OCI-M2 (cell line): ENCODE results near the gene SOBP.

ENCODE experiments used
- DNase-seq: peaks from one replicate; lab custom pipeline; 2025; ENCODE audit not compliant: unreplicated experiment; lab: John Stamatoyannopoulos, UW

Gene SOBP

DNA sequence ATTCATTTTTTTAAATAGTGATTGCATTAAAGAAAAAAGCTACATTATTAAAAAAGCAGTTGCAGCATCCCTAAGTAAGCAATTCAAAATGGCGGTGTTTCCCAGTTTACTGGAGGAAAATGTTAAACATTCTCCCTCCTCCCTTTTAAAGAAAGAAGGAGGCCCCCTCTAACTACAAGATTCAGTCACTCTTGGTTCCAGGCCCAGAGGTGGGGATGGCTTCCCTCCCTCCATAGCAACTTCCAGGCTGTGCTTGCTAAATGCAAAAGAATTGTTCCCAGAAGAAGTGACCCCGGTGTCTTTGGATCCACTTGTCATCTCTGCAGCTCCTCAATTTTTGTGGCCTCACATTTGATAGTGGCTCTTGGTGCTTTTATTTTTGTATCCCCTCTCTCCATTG is 165.9 kb downstream of the SOBP start:
- no peak for DNase-seq

- no peak for DNase-seq
These were observed 166.5 kb downstream of the SOBP start for GRCh38 chr6:107656401-107656800.

GRCh38 chr6:107656883-107657282 is 167.0 kb downstream of the SOBP start:
- DNase-seq, result no peak

DNA sequence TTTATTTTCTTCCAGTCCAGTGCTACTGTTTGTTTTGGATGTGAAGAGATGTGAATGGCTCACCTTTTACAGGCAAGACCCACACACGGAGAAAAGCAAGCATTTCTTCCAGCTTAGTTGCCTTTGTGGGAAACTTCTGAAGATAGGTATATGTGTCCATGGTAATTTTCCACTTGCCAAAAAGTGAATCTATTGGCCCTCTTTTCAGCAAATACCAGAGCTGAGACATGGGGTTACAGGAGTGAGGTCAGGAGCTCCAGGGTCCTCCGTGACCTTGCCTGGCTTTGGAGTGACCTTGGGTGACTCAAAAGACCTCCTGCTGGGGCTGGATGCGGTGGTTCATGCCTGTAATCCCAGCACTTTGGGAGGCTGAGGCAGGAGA is 167.4 kb downstream of the SOBP start:
- DNase-seq, result no peak

GRCh38 chr6:107657755-107658461 is 168.0 kb downstream of the SOBP start:
- DNase-seq, result no peak

- DNase-seq, result no peak
These were observed 169.3 kb downstream of the SOBP start for GRCh38 chr6:107658920-107659865.

DNA sequence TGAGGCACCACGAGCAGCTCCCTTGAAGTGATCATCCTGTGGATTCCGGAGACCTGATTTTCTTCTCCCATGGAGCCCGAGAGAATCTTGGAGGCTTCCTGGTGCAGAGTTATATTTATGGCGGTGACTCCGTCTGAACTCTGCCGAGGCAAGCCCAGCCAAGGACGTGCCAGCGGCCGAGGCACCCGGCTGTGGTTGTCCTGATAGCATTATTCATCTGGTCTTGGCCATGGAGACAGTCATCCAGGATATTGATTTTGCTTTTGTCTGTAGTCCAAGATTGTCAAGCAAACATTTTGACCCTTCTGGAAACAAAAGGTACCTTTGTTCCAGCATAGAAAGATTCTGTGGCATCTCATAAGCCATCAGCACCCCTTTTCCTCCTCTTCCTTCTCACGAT is 170.9 kb downstream of the SOBP start:
- DNase-seq, result no peak

DNA sequence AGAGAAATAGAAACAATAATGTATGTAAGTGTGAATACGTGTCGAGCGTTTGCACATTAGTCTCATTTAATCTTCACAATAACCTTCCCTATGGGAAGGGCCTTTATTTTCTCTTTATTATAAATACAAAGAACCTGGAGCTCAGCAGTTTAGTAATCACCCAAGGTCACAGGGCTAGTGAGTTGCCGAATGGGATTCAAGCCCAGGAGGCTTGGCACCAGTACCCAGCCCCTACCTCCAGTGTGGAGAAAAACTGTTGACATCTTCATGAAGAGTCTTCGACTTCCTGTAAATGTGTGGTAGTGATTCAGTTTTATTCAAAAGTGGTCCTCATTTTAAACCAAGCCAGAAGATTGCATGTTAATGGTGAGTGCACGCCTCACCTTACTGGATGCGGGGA is 171.4 kb downstream of the SOBP start:
- DNase-seq, result no peak

- DNase-seq, result no peak
These were observed 172.4 kb downstream of the SOBP start for GRCh38 chr6:107662333-107662732.

DNA sequence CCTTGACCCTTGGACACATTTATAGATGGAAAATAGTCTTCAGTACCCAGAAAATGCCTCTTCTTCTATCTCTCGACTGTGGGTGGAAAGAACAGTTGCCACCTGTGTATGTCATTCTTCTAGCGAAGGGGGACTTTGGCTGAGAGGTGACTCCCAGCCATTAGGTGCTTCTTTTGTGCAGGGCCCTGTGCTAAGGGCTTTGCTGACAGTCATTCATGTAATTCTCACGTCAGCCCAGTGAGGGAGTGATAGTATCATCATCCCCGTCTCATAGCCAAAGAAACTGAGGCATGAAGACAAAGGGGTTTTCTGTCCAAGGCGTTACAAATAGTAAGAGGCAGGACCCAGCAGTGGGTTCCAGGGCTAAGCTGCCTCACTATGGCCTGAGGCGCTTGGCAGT is 173.4 kb downstream of the SOBP start:
- DNase-seq, result no peak

DNA sequence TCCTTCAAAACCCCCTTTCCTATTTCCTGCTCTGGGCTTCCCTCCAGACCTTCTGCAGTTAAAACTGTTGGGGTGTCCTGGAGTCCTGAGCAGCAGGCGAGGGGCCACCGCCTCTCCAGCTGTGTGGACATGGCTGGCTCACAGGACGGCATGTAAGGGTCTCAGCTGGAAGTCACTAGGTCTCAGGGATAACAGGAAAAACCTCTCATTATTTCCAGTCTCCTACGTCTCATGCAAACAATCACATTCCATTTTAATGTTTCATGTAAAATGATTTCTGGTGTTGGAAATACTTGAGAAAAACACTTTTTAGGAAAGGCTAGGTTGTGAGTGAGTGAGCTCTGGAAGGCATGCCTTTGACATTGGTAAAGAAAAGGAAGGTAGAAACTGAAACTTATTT is 175.5 kb downstream of the SOBP start:
- DNase-seq, result no peak

GRCh38 chr6:107666084-107666980 is 176.4 kb downstream of the SOBP start:
- no peak for DNase-seq

GRCh38 chr6:107666981-107667601 is 177.2 kb downstream of the SOBP start:
- DNase-seq, result no peak

GRCh38 chr6:107667790-107668189 is 177.9 kb downstream of the SOBP start:
- no peak for DNase-seq

DNA sequence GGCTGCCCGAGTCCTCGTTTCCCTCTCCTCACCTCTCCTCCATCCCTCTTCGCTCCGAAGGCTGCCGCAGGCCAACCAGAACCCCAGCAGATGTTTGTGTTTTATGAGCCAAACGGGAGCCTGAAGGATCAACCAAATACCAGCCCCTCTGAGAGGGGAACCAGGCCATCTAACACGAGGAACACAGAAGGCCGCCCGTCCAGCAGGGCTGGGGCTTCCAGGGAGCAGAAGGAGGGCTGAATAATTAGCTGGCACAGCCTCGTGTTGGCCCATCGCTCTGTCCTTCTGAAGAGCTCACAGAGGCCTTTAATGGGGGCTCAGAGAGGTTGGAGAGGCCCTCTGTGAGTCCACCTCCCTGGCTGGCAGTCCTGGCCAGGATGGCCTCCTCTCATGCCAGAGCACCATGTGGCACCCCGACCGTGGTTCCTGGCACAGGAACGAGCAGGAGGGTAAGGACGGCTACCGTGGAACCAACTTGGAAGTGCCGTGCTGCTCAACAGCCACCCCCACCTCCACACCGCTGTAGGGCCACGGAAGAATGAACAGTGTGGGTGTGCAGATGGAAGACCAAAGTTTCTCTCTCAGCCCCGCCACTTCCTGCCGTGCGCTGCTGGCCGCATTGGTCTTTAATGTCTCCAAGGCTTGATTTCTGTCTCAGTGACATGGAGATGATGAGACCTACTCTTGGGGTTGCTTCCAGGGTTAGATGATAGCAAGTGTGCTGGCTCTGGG is 179.0 kb downstream of the SOBP start:
- DNase-seq, result no peak

DNA sequence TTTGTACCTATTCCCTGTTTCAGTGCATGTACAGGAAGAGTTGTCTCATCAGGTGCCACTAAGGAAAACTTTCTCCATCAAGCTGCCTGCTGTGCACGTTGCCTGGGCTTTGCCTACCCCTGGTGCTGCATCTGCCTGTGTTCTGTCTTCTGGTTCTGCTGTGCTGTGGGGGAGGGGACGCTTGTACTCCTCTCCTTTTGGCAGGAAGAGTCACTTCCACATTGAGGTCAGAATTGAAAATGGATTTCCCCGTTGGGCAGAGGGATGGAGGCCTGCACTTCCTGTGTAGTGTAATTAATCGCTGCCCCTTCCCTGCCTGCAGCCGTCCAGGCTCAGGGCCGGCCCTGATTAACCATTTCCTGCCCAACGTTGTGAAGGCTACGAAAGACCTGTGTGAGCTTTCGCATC is 180.9 kb downstream of the SOBP start:
- no peak for DNase-seq

DNA sequence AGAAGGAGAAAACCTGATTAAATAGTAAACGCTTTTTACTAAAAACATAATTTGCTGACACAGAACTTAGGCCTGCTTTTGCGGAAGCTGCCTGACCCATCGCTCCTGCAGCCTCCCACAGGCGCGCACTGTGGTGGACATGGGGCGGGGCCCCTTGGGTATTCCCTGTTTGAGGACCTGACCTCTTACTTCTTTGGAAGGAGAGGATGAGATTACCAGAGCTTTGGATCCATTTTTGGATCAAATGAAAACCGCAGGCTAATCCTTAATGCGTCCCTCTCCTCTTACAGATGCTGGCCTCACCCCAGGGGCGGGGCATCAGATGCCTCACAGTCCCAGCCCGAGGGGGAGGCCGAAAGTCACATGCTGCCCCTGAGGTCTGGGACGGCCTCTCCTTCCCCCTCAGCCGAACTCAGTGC is 183.2 kb downstream of the SOBP start:
- DNase-seq, result no peak

GRCh38 chr6:107674995-107675738 is 185.2 kb downstream of the SOBP start:
- DNase-seq, result no peak

GRCh38 chr6:107676042-107676441 is 186.1 kb downstream of the SOBP start:
- no peak for DNase-seq
